GM18907 (cell line): Measurements from ENCODE around the gene SOCS4.

Experiments used
- ATAC-seq: cut with Tn5 transposase; IDR thresholded peaks from one replicate; pipeline ENCODE4 v1.9.1; 2021; ENCODE audit warnings: mild to moderate bottlenecking, moderate library complexity; ENCODE audit not compliant: unreplicated experiment

Gene SOCS4

GRCh38 chr14:55085060-55085660 lies 58.1 kb downstream of the SOCS4 start:
- no peak for ATAC-seq

- ATAC-seq, result no peak
Observed at GRCh38 chr14:55086938-55087337, 59.9 kb downstream of the SOCS4 start.

- ATAC-seq, result no peak
Observed at GRCh38 chr14:55088356-55088755, 61.3 kb downstream of the SOCS4 start.

- ATAC-seq, result no peak
Observed at GRCh38 chr14:55092341-55092740, 65.3 kb downstream of the SOCS4 start.

- ATAC-seq, result no peak
Observed at GRCh38 chr14:55094292-55095157, 67.5 kb downstream of the SOCS4 start.

GRCh38 chr14:55097881-55098560 lies 71.0 kb downstream of the SOCS4 start:
- ATAC-seq, result peak; percentile 68

- ATAC-seq, result no peak
Observed at GRCh38 chr14:55098561-55098898, 71.5 kb downstream of the SOCS4 start.
